ENCODE data around the gene POMT2.

- TF ChIP-seq CTCF (conservative IDR thresholded peaks at IDR 0.05; ENCODE audit: low read length) (no peak), EZH2phosphoT487 (IDR thresholded peaks at IDR 0.05; ENCODE audit: borderline replicate concordance, low read depth, low read length) (no peak)
Measured at GRCh38 chr14:77343662-77344061, 23.0 kb upstream of the POMT2 start.
